Loucy (cell line): ENCODE results near the gene GADL1.

ENCODE experiments used
- CTCF ChIP-seq: fragments of 200-600 bp; sonication (generic); conservative IDR thresholded peaks from 2 replicates; pipeline ENCODE4 v1.5.1; 2014; ENCODE audit warnings: mild to moderate bottlenecking, antibody characterized with exemption, low read length
- EZH2phosphoT487 ChIP-seq: fragments of 200-600 bp; IDR thresholded peaks from 2 replicates; pipeline ENCODE4 v1.6.1; 2018; ENCODE audit warnings: antibody characterized with exemption, mild to moderate bottlenecking, moderate library complexity, borderline replicate concordance

DNA sequence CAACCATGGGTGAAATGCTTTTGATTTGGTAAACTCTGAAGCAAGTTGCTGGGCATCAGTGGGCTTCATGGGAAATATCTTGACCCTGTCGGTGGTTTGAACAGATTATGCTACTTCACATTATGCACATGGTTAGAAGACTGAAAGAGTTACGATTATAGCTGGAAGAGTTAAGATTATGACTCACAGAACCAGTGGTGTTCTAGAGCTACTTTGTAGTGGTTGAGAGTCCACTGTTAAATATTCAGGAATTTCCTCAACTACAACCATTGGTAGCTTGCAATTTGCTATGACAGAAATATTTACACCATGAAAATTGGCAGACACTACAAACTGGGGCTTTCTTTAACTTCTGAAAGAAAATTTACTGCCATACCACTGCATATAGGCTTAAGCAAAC lies 99.3 kb downstream of the GADL1 start:
- TF ChIP-seq CTCF (no peak), EZH2phosphoT487 (no peak)
